ENCODE measurements around the gene SPTB. TPM values are rescaled to one million over a fixed set of nuclear protein-coding genes. Genes with fewer than 3 reads are reported as not detected.

SPTB gene
- total RNA-seq, 4 donors from 2014 or later, result 1.1 to 3.5 (median 1.4) TPM

- DNase-seq (ENCODE audit: low spot score) (no peak), ATAC-seq (ENCODE audit: low FRiP score) (no peak)
- no peak for TF ChIP-seq CTCF (IDR thresholded peaks at IDR 0.05)
These were observed 44.3 kb downstream of the SPTB start for GRCh38 chr14:64835431-64835830.

GRCh38 chr14:64834965-64835364, 44.7 kb downstream of the SPTB start:
- TF ChIP-seq CTCF (IDR thresholded peaks at IDR 0.05), result no peak
- DNase-seq (ENCODE audit: low spot score), result no peak
- ATAC-seq (ENCODE audit: low FRiP score), result no peak

DNA sequence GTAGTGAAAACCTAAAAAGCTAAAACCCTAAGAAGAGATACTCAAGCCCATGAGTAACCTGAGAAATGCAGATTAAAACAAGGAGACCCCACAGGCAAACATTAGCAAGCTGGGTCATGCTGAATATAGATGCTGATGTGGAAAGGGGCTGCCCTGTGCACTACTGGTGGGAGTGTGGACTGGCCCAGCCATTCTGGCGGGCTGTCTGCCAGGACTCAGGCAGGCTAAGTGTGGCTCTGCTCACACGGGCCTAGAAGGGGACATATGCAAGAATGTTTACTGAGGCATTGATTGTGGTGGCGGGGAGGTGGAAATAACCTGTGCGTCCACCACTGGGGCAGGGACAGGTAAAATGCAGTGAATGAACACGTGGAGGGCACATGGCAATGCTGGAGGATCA, 48.3 kb downstream of the SPTB start:
- ATAC-seq (ENCODE audit: low FRiP score) (no peak), DNase-seq (ENCODE audit: low spot score) (no peak)
- no peak for TF ChIP-seq CTCF (IDR thresholded peaks at IDR 0.05)

- no peak for TF ChIP-seq CTCF (IDR thresholded peaks at IDR 0.05)
- DNase-seq (ENCODE audit: low spot score), result no peak
These were observed 48.7 kb downstream of the SPTB start for GRCh38 chr14:64830961-64831360.

DNA sequence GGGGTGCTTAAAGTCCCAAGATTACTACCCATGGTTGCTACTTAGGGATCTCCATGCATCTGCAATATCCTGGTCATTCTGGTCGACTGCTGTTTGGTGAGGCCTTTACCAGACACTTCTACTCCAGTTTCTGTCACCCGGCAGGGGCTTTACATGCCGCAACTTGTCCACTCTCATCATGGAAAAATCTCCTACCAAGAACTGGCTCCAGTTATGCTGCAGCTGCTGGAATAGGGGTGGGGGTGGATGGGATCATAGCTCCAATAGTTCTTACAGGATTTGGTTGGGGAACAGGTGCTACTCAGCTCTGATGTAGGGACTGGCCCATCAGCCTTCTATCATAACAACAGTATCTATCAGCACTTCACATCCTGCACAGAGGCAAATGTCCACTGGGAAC, 51.6 kb downstream of the SPTB start:
- no peak for ATAC-seq (ENCODE audit: low FRiP score)
- TF ChIP-seq CTCF (IDR thresholded peaks at IDR 0.05), result no peak
- DNase-seq (ENCODE audit: low spot score), result no peak

More at GRCh38 chr14:64830961-64831360, 48.7 kb downstream of the SPTB start:
- ATAC-seq (ENCODE audit: low FRiP score), result no peak

GRCh38 chr14:64826845-64827244, 52.9 kb downstream of the SPTB start:
- DNase-seq (ENCODE audit: low spot score) (no peak), ATAC-seq (ENCODE audit: low FRiP score) (no peak)
- no peak for TF ChIP-seq CTCF (IDR thresholded peaks at IDR 0.05)

- TF ChIP-seq CTCF (IDR thresholded peaks at IDR 0.05), result no peak
- no peak for DNase-seq (ENCODE audit: low spot score)
- ATAC-seq (ENCODE audit: low FRiP score), result no peak
These were observed 53.4 kb downstream of the SPTB start for GRCh38 chr14:64826333-64826732.

Data from omental fat pad (tissue), 4 donors.